H1 (cell line): ENCODE results near the gene KCTD8. TPM values are rescaled to one million over a fixed set of nuclear protein-coding genes. Genes with fewer than 3 reads are reported as not detected.

Experiments
- CTCF ChIA-PET: fragments of 300-600 bp; sonication (Branson Sonifier 250); formaldehyde crosslinking; loops from one replicate; lab custom pipeline; 2021; ENCODE audit not compliant: partially characterized antibody; lab: Charles Lee
- POLR2A ChIA-PET: fragments of 300-600 bp; sonication (Branson Sonifier 250); formaldehyde crosslinking; loops from one replicate; lab custom pipeline; 2021; ENCODE audit warnings: inconsistent platforms; ENCODE audit not compliant: partially characterized antibody; lab: Charles Lee
- DNase-seq, 2 experiments: peaks; one replicate each; pipeline versions ENCODE4 v3.0.0 to v3.0.0-alpha.2; 2010 to 2022; ENCODE audit warnings: low spot score in 2 of 2, low read depth in 1 of 2, mixed read lengths in 1 of 2
- FAIRE-seq: peaks from 2 replicates; lab custom pipeline; 2011; peaks lifted over from hg19 to GRCh38; lab: Jason Lieb, UNC
- H2AFZ ChIP-seq: 2 replicates; pipeline ENCODE4 v1.8.1; 2012; ENCODE audit warnings: low read length, inconsistent platforms
- H2AK5ac ChIP-seq: 2 replicates; pipeline ENCODE4 v1.6.1; 2013; ENCODE audit warnings: low read depth, low read length
- H2BK120ac ChIP-seq: replicated peaks from 2 replicates; pipeline ENCODE3; 2013; ENCODE audit warnings: low read depth, low read length, inconsistent platforms
- H2BK12ac ChIP-seq: 2 replicates; pipeline ENCODE4 v1.6.1; 2013; ENCODE audit warnings: low read depth, low read length
- H2BK15ac ChIP-seq: 2 replicates; pipeline ENCODE4 v1.6.1; 2013; ENCODE audit warnings: low read length
- H2BK20ac ChIP-seq: 2 replicates; pipeline ENCODE4 v1.6.1; 2013; ENCODE audit warnings: low read length
- H2BK5ac ChIP-seq: 2 replicates; pipeline ENCODE4 v1.6.1; 2013; ENCODE audit warnings: low read depth, low read length
- H3K14ac ChIP-seq: 2 replicates; pipeline ENCODE4 v1.6.1; 2013; ENCODE audit warnings: inconsistent platforms; ENCODE audit not compliant: insufficient read length
- H3K18ac ChIP-seq: 2 replicates; pipeline ENCODE4 v1.6.1; 2013; ENCODE audit warnings: low read length; ENCODE audit errors: extremely low read depth
- H3K23ac ChIP-seq: 2 replicates; pipeline ENCODE4 v1.6.1; 2013; ENCODE audit warnings: inconsistent platforms; ENCODE audit not compliant: insufficient read length
- H3K23me2 ChIP-seq: 2 replicates; pipeline ENCODE4 v1.6.1; 2013; ENCODE audit warnings: low read depth, low read length
- H3K27ac ChIP-seq: 2 replicates; pipeline ENCODE4 v1.6.1; 2011; ENCODE audit warnings: low read depth, low read length, inconsistent platforms
- H3K27me3 ChIP-seq, 4 experiments: replicated peaks in 1 of 4; 1 replicate in 1 of 4; 2 replicates in 3 of 4; pipeline versions ENCODE4 v1.6.1 to v1.8.1; 2011 to 2013; ENCODE audit warnings: low read length in 3 of 4, mild to moderate bottlenecking in 3 of 4, inconsistent platforms in 2 of 4, mixed read lengths in 2 of 4, moderate library complexity in 1 of 4; ENCODE audit not compliant: control insufficient read depth in 3 of 4, insufficient read depth in 3 of 4; ENCODE audit errors: extremely low read depth in 1 of 4
- H3K36me3 ChIP-seq, 4 experiments: 2 replicates each; pipeline versions ENCODE4 v1.6.1 to v1.8.1; 2011 to 2013; ENCODE audit warnings: mild to moderate bottlenecking in 4 of 4, low read length in 3 of 4, moderate library complexity in 2 of 4, control low read depth in 1 of 4, inconsistent platforms in 1 of 4; ENCODE audit not compliant: insufficient read depth in 4 of 4, control insufficient read depth in 2 of 4
- H3K4ac ChIP-seq: replicated peaks from 2 replicates; pipeline ENCODE3; 2013; ENCODE audit warnings: low read length, low read depth, mixed read lengths, inconsistent platforms; ENCODE audit not compliant: insufficient read length
- H3K4me1 ChIP-seq, 4 experiments: replicated peaks in 1 of 4; 1 replicate in 1 of 4; 2 replicates in 3 of 4; pipeline versions ENCODE4 v1.6.1 to v1.8.1; 2011 to 2013; ENCODE audit warnings: low read length in 3 of 4, inconsistent platforms in 2 of 4, mixed read lengths in 1 of 4; ENCODE audit not compliant: insufficient read depth in 4 of 4, control insufficient read depth in 3 of 4
- H3K4me2 ChIP-seq, 2 experiments: 2 replicates each; pipeline versions ENCODE4 v1.6.1 to v1.8.1; 2011 to 2013; ENCODE audit warnings: low read depth in 2 of 2, low read length in 2 of 2, control low read depth in 1 of 2, inconsistent platforms in 1 of 2, mild to moderate bottlenecking in 1 of 2; ENCODE audit not compliant: insufficient read depth in 1 of 2
- H3K4me3 ChIP-seq, 4 experiments: fragments of 200-600, 300-600 bp in 1 of 4; sonication (generic), shearing (Covaris generic), sonication (Bioruptor Twin) in 1 of 4; 2 replicates each; pipeline versions ENCODE4 v1.5.1 to v1.8.1; 2011 to 2016; ENCODE audit warnings: low read length in 4 of 4, low read depth in 3 of 4, control low read depth in 2 of 4, inconsistent platforms in 2 of 4, mild to moderate bottlenecking in 2 of 4, mixed read lengths in 1 of 4, moderate library complexity in 1 of 4; ENCODE audit not compliant: insufficient read depth in 2 of 4; ENCODE audit errors: extremely low read depth in 1 of 4
- H3K56ac ChIP-seq: replicated peaks from 2 replicates; pipeline ENCODE3; 2013; ENCODE audit warnings: low read depth, mild to moderate bottlenecking, mixed read lengths, low read length, inconsistent platforms; ENCODE audit not compliant: insufficient read length
- H3K79me1 ChIP-seq: 2 replicates; pipeline ENCODE4 v1.6.1; 2013; ENCODE audit warnings: low read depth, low read length, control low read depth
- H3K79me2 ChIP-seq, 2 experiments: 2 replicates each; pipeline versions ENCODE4 v1.6.1 to v1.8.1; 2012 to 2013; ENCODE audit warnings: low read length in 2 of 2, mild to moderate bottlenecking in 2 of 2, inconsistent platforms in 1 of 2; ENCODE audit not compliant: insufficient read depth in 2 of 2, control insufficient read depth in 1 of 2
- H3K9ac ChIP-seq, 4 experiments: replicated peaks in 1 of 4; 1 replicate in 1 of 4; 2 replicates in 3 of 4; pipeline versions ENCODE4 v1.6.1 to v1.8.1; 2011 to 2013; ENCODE audit warnings: low read depth in 3 of 4, low read length in 3 of 4, control low read depth in 2 of 4, mild to moderate bottlenecking in 2 of 4, moderate library complexity in 2 of 4, inconsistent platforms in 1 of 4; ENCODE audit errors: extremely low read depth in 1 of 4
- H3K9me3 ChIP-seq, 2 experiments: 2 replicates each; pipeline versions ENCODE4 v1.6.1 to v1.8.1; 2012 to 2013; ENCODE audit warnings: mild to moderate bottlenecking in 2 of 2, moderate library complexity in 2 of 2, control low read depth in 1 of 2, inconsistent platforms in 1 of 2, low read depth in 1 of 2, low read length in 1 of 2, mixed read lengths in 1 of 2; ENCODE audit not compliant: insufficient read depth in 2 of 2
- H4K20me1 ChIP-seq, 2 experiments: replicated peaks in 1 of 2; 2 replicates each; pipeline versions ENCODE3 to v1.8.1; 2011 to 2013; ENCODE audit warnings: inconsistent platforms in 2 of 2, low read length in 2 of 2, mild to moderate bottlenecking in 1 of 2; ENCODE audit not compliant: insufficient read depth in 2 of 2, control insufficient read depth in 1 of 2
- H4K5ac ChIP-seq: 2 replicates; pipeline ENCODE4 v1.6.1; 2013; ENCODE audit warnings: low read length, low read depth, mixed read lengths, inconsistent platforms; ENCODE audit not compliant: insufficient read length
- H4K8ac ChIP-seq: 2 replicates; pipeline ENCODE4 v1.8.0; 2013; ENCODE audit warnings: mild to moderate bottlenecking, moderate library complexity, low read length, inconsistent platforms; ENCODE audit not compliant: insufficient read depth; ENCODE audit errors: extremely low read depth
- H4K91ac ChIP-seq: replicated peaks from 2 replicates; pipeline ENCODE3; 2013; ENCODE audit warnings: low read length, mixed read lengths, inconsistent platforms; ENCODE audit not compliant: insufficient read length
- BACH1 ChIP-seq: IDR thresholded peaks from 2 replicates; pipeline ENCODE4 v1.6.1; 2012; ENCODE audit warnings: low read length, improper control_type of control experiment
- CHD2 ChIP-seq: IDR thresholded peaks from 2 replicates; pipeline ENCODE4 v1.6.1; 2012; ENCODE audit warnings: low read length, improper control_type of control experiment
- EGR1 ChIP-seq: IDR thresholded peaks from 2 replicates; pipeline ENCODE4 v1.6.1; 2011; ENCODE audit warnings: low read depth, low read length, borderline replicate concordance
- FOSL1 ChIP-seq: IDR thresholded peaks from 2 replicates; pipeline ENCODE4 v1.6.1; 2011; ENCODE audit warnings: mild to moderate bottlenecking, low read depth, low read length, moderate library complexity; ENCODE audit not compliant: insufficient read depth
- JUND ChIP-seq: IDR thresholded peaks from 2 replicates; pipeline ENCODE4 v1.6.1; 2011; ENCODE audit warnings: mild to moderate bottlenecking, improper control_type of control experiment, low read length
- NANOG ChIP-seq: IDR thresholded peaks from 2 replicates; pipeline ENCODE4 v1.6.1; 2011; ENCODE audit warnings: low read length, low read depth, mild to moderate bottlenecking, inconsistent platforms; ENCODE audit not compliant: insufficient read depth, poor library complexity, severe bottlenecking
- RFX5 ChIP-seq: IDR thresholded peaks from 2 replicates; pipeline ENCODE4 v1.6.1; 2011; ENCODE audit warnings: low read depth, low read length, improper control_type of control experiment, borderline replicate concordance
- RNF2 ChIP-seq: fragments of 200-900, 300-1000 bp; sonication (generic); IDR thresholded peaks from 2 replicates; pipeline ENCODE4 v1.7.1; 2016; ENCODE audit warnings: borderline replicate concordance, low read depth, mild to moderate bottlenecking, antibody characterized with exemption, low read length; ENCODE audit not compliant: poor library complexity, severe bottlenecking; ENCODE audit errors: missing control alignments
- RXRA ChIP-seq: IDR thresholded peaks from 2 replicates; pipeline ENCODE4 v1.6.1; 2011; ENCODE audit warnings: low read depth, mild to moderate bottlenecking, low read length, moderate library complexity; ENCODE audit not compliant: insufficient read depth
- SAP30 ChIP-seq: fragments of 300-600 bp; sonication (generic); IDR thresholded peaks from 2 replicates; pipeline ENCODE4 v1.7.1; 2012; ENCODE audit warnings: low read length, moderate library complexity, mild to moderate bottlenecking, inconsistent platforms; ENCODE audit not compliant: insufficient read depth, insufficient replicate concordance
- SIN3A ChIP-seq, 2 experiments: IDR thresholded peaks in 1 of 2; conservative IDR thresholded peaks in 1 of 2; 2 replicates each; pipeline ENCODE4 v1.6.1; 2011 to 2012; ENCODE audit warnings: low read length in 2 of 2, improper control_type of control experiment in 1 of 2, low read depth in 1 of 2, mild to moderate bottlenecking in 1 of 2
- TAF7 ChIP-seq: optimal IDR thresholded peaks from 2 replicates; pipeline ENCODE3; 2011; ENCODE audit warnings: low read depth, mild to moderate bottlenecking, inconsistent platforms, low read length, moderate library complexity, borderline replicate concordance
- YY1 ChIP-seq: IDR thresholded peaks from 2 replicates; pipeline ENCODE4 v1.6.1; 2011; ENCODE audit warnings: low read depth, mild to moderate bottlenecking, low read length
- ZNF274 ChIP-seq: IDR thresholded peaks from 2 replicates; pipeline ENCODE4 v1.7.0; 2012; ENCODE audit warnings: low read length, borderline replicate concordance; ENCODE audit errors: extremely low read depth
- polyA plus RNA-seq, 7 experiments: library from polyadenylated mRNA; depleted of rRNA in 3 of 7; stranded (reverse) in 5 of 7; unstranded in 2 of 7; fragments of >200 nt in 5 of 7; fragments of 200-250 nt in 2 of 7; gene quantifications; 1 replicate in 5 of 7; 2 replicates in 1 of 7; 4 replicates in 1 of 7; pipeline versions ENCODE4 v1.2.1 to v1.2.3, GENCODE V29; 2011 to 2013; ENCODE audit warnings: missing spikeins in 2 of 7, mixed read lengths in 2 of 7
- total RNA-seq: library from RNA; stranded (reverse); fragmentation: NEBNext Ultra II Directional; extraction: Animal tissue kit (Norgen Biotek cat#: 25700); gene quantifications from 2 replicates; pipeline ENCODE4 v1.2.1, GENCODE V29; 2021
- TF ChIP-seq, protein P1 (sequence below): IDR thresholded peaks from 2 replicates; pipeline ENCODE4 v1.6.1; 2012; ENCODE audit warnings: inconsistent platforms

Gene KCTD8
- total and polyA plus RNA-seq, 2 of the 8 experiments (the other 6 are each of a cell fraction or from before 2014, with no cell fraction given), result 2.9 to 3.7 TPM

DNA sequence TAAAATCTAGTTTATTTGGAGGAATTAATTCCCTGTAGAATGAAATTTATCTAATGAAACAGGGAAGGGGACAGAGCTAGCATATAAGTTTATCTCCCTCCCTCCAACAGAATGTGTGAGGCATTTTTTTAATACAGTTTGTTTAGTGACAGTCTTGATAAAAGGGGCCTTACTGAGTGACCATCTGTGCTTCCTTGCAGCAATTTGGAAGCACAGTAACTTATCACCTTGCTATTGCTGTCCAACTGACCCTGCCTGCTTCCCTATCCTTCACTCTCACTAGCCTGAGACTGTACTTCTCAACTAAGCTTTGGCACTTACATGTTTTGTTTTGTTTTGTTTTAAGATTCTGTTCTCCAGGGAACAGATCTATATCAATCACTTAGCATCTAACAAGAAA is 31.1 kb upstream of the KCTD8 start:
- ChIA-PET CTCF (interaction anchor here (1.3 kb wide), 1 partner anchor 14 kb away, joined by 5 read pairs; no protein-coding TSS in a partner anchor), POLR2A (no interaction called here)
- peak overlapping the region; percentile 86; the same call in 1 of the 2 replicates for H2AFZ ChIP-seq
- H3K27ac ChIP-seq, result no peak overlapping the region
- no peak overlapping the region for H3K4me2 ChIP-seq
- H3K18ac ChIP-seq, result no peak overlapping the region
- no peaks in the 10 kb centered on the region for H3K27me3 ChIP-seq
- no peak overlapping the region for H4K91ac ChIP-seq
- no peak overlapping the region for H2AK5ac ChIP-seq
- H3K56ac ChIP-seq, result no peak overlapping the region
- H3K14ac ChIP-seq, result no peak overlapping the region
- DNase-seq (no peak), FAIRE-seq (no peak)
- H2BK5ac ChIP-seq, result no peak overlapping the region
- H3K79me2 ChIP-seq, result no peaks in the 10 kb centered on the region
- H3K36me3 ChIP-seq, result no peaks in the 10 kb centered on the region
- no peak overlapping the region for H3K4me3 ChIP-seq
- H4K8ac ChIP-seq, result no peak overlapping the region
- no peak overlapping the region for H3K4ac ChIP-seq
- no peak overlapping the region for H4K5ac ChIP-seq
- H3K23ac ChIP-seq, result no peak overlapping the region
- no peak overlapping the region for H2BK20ac ChIP-seq
- H2BK120ac ChIP-seq, result no peak overlapping the region
- no peak overlapping the region for H2BK15ac ChIP-seq
- no peaks in the 10 kb centered on the region for H3K79me1 ChIP-seq
- H4K20me1 ChIP-seq, result no peaks in the 10 kb centered on the region
- no peak overlapping the region for H3K9ac ChIP-seq
- H3K9me3 ChIP-seq, result peaks cover 0 to 4% of the 10 kb centered on the region in 2 experiments; a peak in 1 of 4 replicates
- no peaks in the 10 kb centered on the region for H3K4me1 ChIP-seq
- H3K23me2 ChIP-seq, result no peaks in the 10 kb centered on the region
- H2BK12ac ChIP-seq, result no peak overlapping the region
- TF ChIP-seq SIN3A (conservative IDR thresholded peaks at IDR 0.05 in 1 of 2, IDR thresholded peaks at IDR 0.05 in 1 of 2; ENCODE audit: low read depth in 1 of 2, low read length in 2 of 2), result no peak
- TF ChIP-seq RXRA, result no peak
- TF ChIP-seq, protein P1, sequence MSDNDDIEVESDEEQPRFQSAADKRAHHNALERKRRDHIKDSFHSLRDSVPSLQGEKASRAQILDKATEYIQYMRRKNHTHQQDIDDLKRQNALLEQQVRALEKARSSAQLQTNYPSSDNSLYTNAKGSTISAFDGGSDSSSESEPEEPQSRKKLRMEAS, result no peak
- TF ChIP-seq JUND, result no peak
- no peak for TF ChIP-seq FOSL1
- TF ChIP-seq TAF7, result no peak
- no peak for TF ChIP-seq SAP30
- TF ChIP-seq NANOG, result no peak
- no peak for TF ChIP-seq CHD2
- no peak for TF ChIP-seq BACH1
- no peak for TF ChIP-seq RFX5
- no peak for TF ChIP-seq ZNF274
- no peak for TF ChIP-seq EGR1
- no peak for TF ChIP-seq YY1
- TF ChIP-seq RNF2, result no peak
